Stomach (tissue), 9 donors: ENCODE measurements around the gene ATP6V1C2. TPM values are rescaled to one million over a fixed set of nuclear protein-coding genes. Genes with fewer than 3 reads are reported as not detected.
A peak's percentile ranks its signal among the peaks of the same experiment; 100 is the strongest.

Experiments used
- DNase-seq, 2 donors: peaks; one replicate each; pipeline versions ENCODE4 v3.0.0 to v3.0.0-alpha.2; 2013 to 2019
- H3K27ac ChIP-seq, 5 donors: fragments of 200-600 bp in 4 of 5; sonication (generic) in 4 of 5; one replicate each; pipeline ENCODE4 v1.5.1; 2013 to 2019; ENCODE audit warnings: mild to moderate bottlenecking in 1 of 5, moderate library complexity in 1 of 5
- H3K27me3 ChIP-seq, 3 donors: fragments of 200-600 bp; sonication (generic); one replicate each; pipeline ENCODE4 v1.5.1; 2017 to 2019; ENCODE audit warnings: mixed run types in 1 of 3
- H3K36me3 ChIP-seq, 4 donors: fragments of 200-600 bp; sonication (generic); 1 replicate in 3 of 4; 2 replicates in 1 of 4; pipeline ENCODE4 v1.5.1; 2016 to 2019
- H3K4me1 ChIP-seq, 4 donors: fragments of 200-600 bp; sonication (generic); one replicate each; pipeline ENCODE4 v1.5.1; 2016 to 2019
- H3K4me3 ChIP-seq, 4 donors: fragments of 200-600 bp; sonication (generic) in 3 of 4; one replicate each; pipeline ENCODE4 v1.5.1; 2016 to 2019; ENCODE audit warnings: mild to moderate bottlenecking in 1 of 4
- H3K9me3 ChIP-seq, 4 donors: fragments of 200-600 bp; sonication (generic); one replicate each; pipeline ENCODE4 v1.5.1; 2016 to 2019
- CTCF ChIP-seq, 7 experiments: fragments of 450-650 bp in 4 of 7; fragments of 200-600 bp in 3 of 7; sonication (generic) in 3 of 7; IDR thresholded peaks; one replicate each; pipeline ENCODE4 v1.5.1; 2016 to 2019; ENCODE audit warnings: antibody characterized with exemption in 7 of 7, control low read depth in 2 of 7, mild to moderate bottlenecking in 1 of 7
- EP300 ChIP-seq: sonication (generic); formaldehyde crosslinking; IDR thresholded peaks from one replicate; pipeline ENCODE4 v1.6.1; 2017; ENCODE audit warnings: antibody characterized with exemption
- POLR2A ChIP-seq, 4 donors: fragments of 450-650 bp; IDR thresholded peaks; one replicate each; pipeline ENCODE4 v1.6.1; 2016; ENCODE audit warnings: antibody characterized with exemption in 4 of 4, control low read depth in 2 of 4, mild to moderate bottlenecking in 1 of 4, moderate library complexity in 1 of 4
- POLR2AphosphoS5 ChIP-seq, 3 donors: sonication (generic); formaldehyde crosslinking; IDR thresholded peaks; one replicate each; pipeline ENCODE4 v1.6.1; 2016; ENCODE audit warnings: antibody characterized with exemption in 3 of 3
- WGBS, 5 donors: extraction: QIAGEN DNeasy Blood & Tissue Kit in 3 of 5; methylation state at CpG; one replicate each; pipeline versions ENCODE4 v1.1.5 to v1.1.7; 2013 to 2018; 5-methylcytosine and 5-hydroxymethylcytosine counted together
- intact Hi-C: fragments of 100-400 bp; cut with DNase I; formaldehyde crosslinking; loops from one replicate; pipeline ENCODE4 v1.15.1; 2023; ENCODE audit warnings: low total_unique reads
- polyA plus RNA-seq, 3 donors: library from polyadenylated mRNA; stranded (reverse); fragments of 200-250 nt; gene quantifications; one replicate each; pipeline ENCODE4 v1.2.3, GENCODE V29; 2013
- total RNA-seq, 5 donors: library from RNA; depleted of rRNA; stranded (reverse); fragments of >200 nt; gene quantifications; one replicate each; pipeline versions ENCODE4 v1.1.0 to v1.2.3, GENCODE V29; 2014 to 2016
- donor health status: healthy with polysubstance abuse.
- donor health status: Bipolar disorder and iron deficiency.
- donor health status: healthy.

ATP6V1C2 gene
- total and polyA plus RNA-seq, 8 donors, result 0.61 to 143 (median 1.1) TPM; not detected in 3

GRCh38 chr2:10826026-10826425 lies 104.6 kb downstream of the ATP6V1C2 start:
- peaks cover 0 to 24% (median 15%) of the 10 kb centered on the region in 4 donors for H3K4me1 ChIP-seq
- peaks cover 0 to 28% (median 0%) of the 10 kb centered on the region in 3 donors for H3K27me3 ChIP-seq
- H3K27ac ChIP-seq, result no peak overlapping the region
- WGBS, 5 donors, result 84 to 92% (median 87%) methylated on average over 8 of the region's 8 CpGs
- TF ChIP-seq EP300 (no peak), CTCF (IDR thresholded peaks at IDR 0.05) (no peak), POLR2AphosphoS5 (IDR thresholded peaks at IDR 0.05) (no peak), POLR2A (IDR thresholded peaks at IDR 0.05) (no peak)
- H3K36me3 ChIP-seq, result no peaks in the 10 kb centered on the region
- DNase-seq, result no peak
- no peak overlapping the region for H3K4me3 ChIP-seq
- no peaks in the 10 kb centered on the region for H3K9me3 ChIP-seq
- intact Hi-C loops, result no loop called here

DNA sequence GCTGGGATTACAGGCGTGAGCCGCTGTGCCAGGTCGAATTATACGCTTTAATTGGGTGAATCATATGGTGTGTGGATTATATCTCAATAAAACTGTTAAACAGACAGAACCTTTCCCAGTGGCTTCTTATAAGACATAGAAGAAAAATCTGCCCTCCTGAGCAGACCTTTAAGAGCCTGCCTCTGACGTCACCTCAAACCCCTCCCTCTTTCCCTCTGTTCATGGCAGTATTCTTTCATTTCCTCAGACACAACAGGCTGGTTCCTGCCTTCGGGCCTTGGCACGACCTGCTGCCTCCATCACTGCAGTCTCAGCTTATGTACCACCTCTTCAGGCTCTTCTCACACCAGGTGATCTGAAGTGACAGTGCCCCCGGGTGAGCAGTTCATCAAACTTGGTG lies 105.2 kb downstream of the ATP6V1C2 start:
- no peak overlapping the region for H3K4me3 ChIP-seq
- intact Hi-C loops, result no loop called here
- no peak for DNase-seq
- TF ChIP-seq POLR2A (IDR thresholded peaks at IDR 0.05) (no peak), EP300 (no peak), POLR2AphosphoS5 (IDR thresholded peaks at IDR 0.05) (no peak), CTCF (IDR thresholded peaks at IDR 0.05) (no peak)
- peaks cover 0 to 22% (median 9%) of the 10 kb centered on the region in 4 donors for H3K4me1 ChIP-seq
- H3K27me3 ChIP-seq, result peaks cover 0 to 34% (median 0%) of the 10 kb centered on the region in 3 donors
- no peak overlapping the region for H3K27ac ChIP-seq
- WGBS, 5 donors, result 84 to 90% (median 86%) methylated on average over 8 of the region's 8 CpGs
- H3K9me3 ChIP-seq, result no peaks in the 10 kb centered on the region
- no peaks in the 10 kb centered on the region for H3K36me3 ChIP-seq

GRCh38 chr2:10828346-10828745 lies 106.9 kb downstream of the ATP6V1C2 start:
- TF ChIP-seq POLR2AphosphoS5 (IDR thresholded peaks at IDR 0.05), result no peak
- peaks cover 0 to 48% (median 0%) of the 10 kb centered on the region in 3 donors for H3K27me3 ChIP-seq
- no peaks in the 10 kb centered on the region for H3K9me3 ChIP-seq
- intact Hi-C loops, result no loop called here
- peaks cover 0 to 25% (median 18%) of the 10 kb centered on the region in 4 donors for H3K4me1 ChIP-seq
- H3K4me3 ChIP-seq, result no peak overlapping the region
- H3K36me3 ChIP-seq, result no peaks in the 10 kb centered on the region
- DNase-seq, result no peak
- H3K27ac ChIP-seq, result no peak overlapping the region
- 69 to 82% (median 80%) methylated on average over 10 to 11 of the region's 11 CpGs for WGBS, 5 donors

- peak in 1 of 2 donors; percentile 73 for DNase-seq
- Histone ChIP-seq H3K4me1 (peaks cover 0 to 25% (median 22%) of the 10 kb centered on the region in 4 donors), H3K27ac (peak overlapping the region in 4 of 5 donors; percentile 25 to 68 (median 60)), H3K9me3 (no peaks in the 10 kb centered on the region), H3K4me3 (no peak overlapping the region), H3K36me3 (no peaks in the 10 kb centered on the region), H3K27me3 (peaks cover 0 to 42% (median 0%) of the 10 kb centered on the region in 3 donors)
- no peak for TF ChIP-seq CTCF (IDR thresholded peaks at IDR 0.05)
- no peak for TF ChIP-seq POLR2A (IDR thresholded peaks at IDR 0.05)
- no peak for TF ChIP-seq EP300
- peak in 1 of 3 donors; percentile 69 for TF ChIP-seq POLR2AphosphoS5 (IDR thresholded peaks at IDR 0.05)
- intact Hi-C loops, result no loop called here
- 32 to 69% (median 48%) methylated on average over 3 of the region's 3 CpGs for WGBS, 5 donors
These were observed 107.9 kb downstream of the ATP6V1C2 start for GRCh38 chr2:10829299-10829698.

DNA sequence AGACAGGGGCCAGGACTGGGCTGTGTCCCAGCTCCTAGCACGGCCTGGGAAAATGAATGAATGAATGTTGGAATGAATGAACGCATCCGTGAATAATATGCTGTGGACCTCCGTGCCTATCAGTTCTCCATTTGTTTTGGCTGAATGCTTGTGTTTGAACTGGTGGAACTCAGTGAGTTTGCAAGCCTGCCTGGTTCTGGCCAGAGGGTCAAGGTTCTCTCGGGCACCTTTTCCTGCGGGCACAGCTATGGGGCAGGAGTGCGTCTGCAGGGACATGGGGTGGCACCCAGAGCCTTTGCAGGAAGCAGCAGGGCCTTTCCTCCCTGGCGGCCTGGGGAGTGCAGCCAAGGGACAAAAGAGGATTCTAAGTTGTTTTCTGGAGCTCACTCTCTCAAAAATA lies 108.8 kb downstream of the ATP6V1C2 start:
- Histone ChIP-seq H3K27ac (peak overlapping the region in 4 of 5 donors; percentile 25 to 68 (median 62)), H3K27me3 (peaks cover 0 to 41% (median 0%) of the 10 kb centered on the region in 3 donors), H3K9me3 (no peaks in the 10 kb centered on the region), H3K4me3 (no peak overlapping the region), H3K36me3 (no peaks in the 10 kb centered on the region), H3K4me1 (peaks cover 3 to 29% (median 26%) of the 10 kb centered on the region in 4 donors)
- peak in 1 of 2 donors; percentile 63 for DNase-seq
- WGBS, 5 donors, result 38 to 58% (median 44%) methylated on average over 8 of the region's 8 CpGs
- TF ChIP-seq EP300, result no peak
- TF ChIP-seq POLR2AphosphoS5 (IDR thresholded peaks at IDR 0.05), result peak in 1 of 3 donors; percentile 33
- no peak for TF ChIP-seq POLR2A (IDR thresholded peaks at IDR 0.05)
- TF ChIP-seq CTCF (IDR thresholded peaks at IDR 0.05), result no peak
- intact Hi-C loops, result no loop called here
